GM12878 (cell line): ENCODE data around the gene CDC123. TPM values are rescaled to one million over a fixed set of nuclear protein-coding genes. Genes with fewer than 3 reads are reported as not detected.
A peak's percentile ranks its signal among the peaks of the same experiment; 100 is the strongest.

ENCODE experiments used
- ATAC-seq: fragments of 200-7000 bp; cut with Tn5 transposase; 3 replicates; pipeline ENCODE4 v1.9.1; 2020; ENCODE audit warnings: mild to moderate bottlenecking, moderate library complexity
- BruUV-seq: library from RNA; stranded (reverse); fragments of 400-500 nt; replicated peaks from 2 replicates; lab custom pipeline; 2021; lab: Mats Ljungman, UMichigan
- CTCF ChIA-PET: fragments of 300-600 bp; sonication (Branson Sonifier 250); formaldehyde crosslinking; extraction: SDS; loops from one replicate; lab custom pipeline; 2021; ENCODE audit warnings: inconsistent platforms; lab: Yijun Ruan, JAX
- POLR2A ChIA-PET: fragments of 350-600 bp; formaldehyde crosslinking; extraction: SDS; loops from one replicate; lab custom pipeline; 2021; ENCODE audit warnings: inconsistent platforms; lab: Charles Lee
- RAD21 ChIA-PET: fragments of 300-600 bp; sonication (Branson Sonifier 250); formaldehyde crosslinking; loops from one replicate; lab custom pipeline; 2023; ENCODE audit warnings: antibody characterized with exemption; ENCODE audit not compliant: unreplicated experiment; lab: Charles Lee
- SMC1A ChIA-PET: fragments of 300-600 bp; sonication (Branson Sonifier 250); formaldehyde crosslinking; loops from one replicate; lab custom pipeline; 2023; ENCODE audit not compliant: unreplicated experiment, uncharacterized antibody; lab: Charles Lee
- DNase-seq: peaks from one replicate; pipeline ENCODE4 v3.0.0-alpha.2; 2011; ENCODE audit warnings: low read depth, low spot score
- FAIRE-seq: peaks from 3 replicates; lab custom pipeline; 2011; peaks lifted over from hg19 to GRCh38; lab: Jason Lieb, UNC
- H2AFZ ChIP-seq: 2 replicates; pipeline ENCODE4 v1.6.0; 2011; ENCODE audit warnings: low read depth, low read length, control low read depth; ENCODE audit not compliant: control insufficient read depth
- H3K27ac ChIP-seq: 2 replicates; pipeline ENCODE4 v1.5.1; 2011; ENCODE audit warnings: control low read depth; ENCODE audit not compliant: control insufficient read depth, insufficient read depth
- H3K27me3 ChIP-seq, 2 experiments: replicated peaks in 1 of 2; 2 replicates each; pipeline versions ENCODE4 v1.6.0 to v1.6.1; 2011; ENCODE audit warnings: low read length in 1 of 2; ENCODE audit not compliant: control insufficient read depth in 2 of 2, insufficient read depth in 2 of 2
- H3K36me3 ChIP-seq, 2 experiments: 2 replicates each; pipeline ENCODE4 v1.5.1; 2011; ENCODE audit warnings: low read length in 1 of 2; ENCODE audit not compliant: control insufficient read depth in 2 of 2, insufficient read depth in 2 of 2
- H3K4me1 ChIP-seq: 2 replicates; pipeline ENCODE4 v1.6.1; 2011; ENCODE audit warnings: mild to moderate bottlenecking, low read length, moderate library complexity, mixed read lengths; ENCODE audit not compliant: control insufficient read depth, insufficient read depth
- H3K4me2 ChIP-seq: 2 replicates; pipeline ENCODE4 v1.6.0; 2011; ENCODE audit warnings: control low read depth; ENCODE audit not compliant: control insufficient read depth, insufficient read depth
- H3K4me3 ChIP-seq: fragments of 200-600 bp; sonication (generic); 2 replicates; pipeline ENCODE4 v1.5.1; 2016
- H3K79me2 ChIP-seq: 2 replicates; pipeline ENCODE4 v1.6.0; 2011; ENCODE audit warnings: low read length; ENCODE audit not compliant: control insufficient read depth, insufficient read depth
- H3K9ac ChIP-seq: 2 replicates; pipeline ENCODE4 v1.8.0; 2011; ENCODE audit warnings: low read length, control low read depth, mixed read lengths; ENCODE audit not compliant: control insufficient read depth, insufficient read depth
- H3K9me3 ChIP-seq: replicated peaks from 3 replicates; pipeline ENCODE4 v1.5.1; 2011; ENCODE audit warnings: mild to moderate bottlenecking, low read length; ENCODE audit not compliant: control insufficient read depth, insufficient read depth
- H4K20me1 ChIP-seq: 2 replicates; pipeline ENCODE4 v1.6.0; 2011; ENCODE audit not compliant: control insufficient read depth, insufficient read depth
- CBFB ChIP-seq: IDR thresholded peaks from 2 replicates; pipeline ENCODE4 v1.6.1; 2016; ENCODE audit warnings: antibody characterized with exemption, low read depth
- MXI1 ChIP-seq: fragments of 150-350 bp; IDR thresholded peaks from 2 replicates; pipeline ENCODE4 v1.6.1; 2011; ENCODE audit warnings: low read depth, mild to moderate bottlenecking, inconsistent platforms, low read length, improper control_type of control experiment
- NR2C2 ChIP-seq: IDR thresholded peaks from 2 replicates; pipeline ENCODE4 v1.6.1; 2011; ENCODE audit warnings: borderline replicate concordance, low read depth; ENCODE audit not compliant: control insufficient read depth, insufficient read length
- PAX8 ChIP-seq: fragments of 450-650 bp; IDR thresholded peaks from 2 replicates; pipeline ENCODE4 v1.6.1; 2017; ENCODE audit warnings: mild to moderate bottlenecking, moderate library complexity
- RAD21 ChIP-seq: IDR thresholded peaks from 2 replicates; pipeline ENCODE4 v1.6.1; 2011; ENCODE audit warnings: mild to moderate bottlenecking, low read depth, low read length, moderate library complexity; ENCODE audit not compliant: insufficient read depth
- WGBS: methylation state at CpG from one replicate; pipeline ENCODE4 v1.1.6; 2016; ENCODE audit warnings: low lambda C conversion rate; ENCODE audit not compliant: insufficient replicate concordance, insufficient coverage; ENCODE audit errors: missing lambda C conversion rate; 5-methylcytosine and 5-hydroxymethylcytosine counted together
- in situ Hi-C: fragments of 300-500 bp; cut with MboI; formaldehyde crosslinking; loops from 9 replicates; pipeline ENCODE4 v1.14.3; 2018; ENCODE audit warnings: mixed read lengths
- intact Hi-C: fragments of 100-400 bp; cut with micrococcal nuclease; formaldehyde crosslinking; loops from one replicate; pipeline ENCODE4 v1.14.2; 2022; ENCODE audit not compliant: unreplicated experiment
- polyA plus RNA-seq, 11 experiments: library from polyadenylated mRNA; depleted of rRNA in 4 of 11; unstranded in 6 of 11; stranded (reverse) in 5 of 11; fragments of >200 nt; fragmentation: Nextera tagmentation in 4 of 11; fragmentation: Illumina TruSeq in 1 of 11; extraction: Ambion mirVana in 4 of 11; extraction: Trizol in 1 of 11; gene quantifications; 1 replicate in 1 of 11; 2 replicates in 10 of 11; pipeline versions ENCODE4 v1.2.1 to v1.2.3, GENCODE V29; 2011 to 2016; ENCODE audit warnings: inconsistent platforms in 2 of 11, missing spikeins in 2 of 11, low read depth in 1 of 11
- total RNA-seq, 4 experiments: library from RNA; depleted of rRNA in 3 of 4; stranded (reverse); fragments of >200 nt in 3 of 4; fragmentation: Illumina TruSeq in 1 of 4; extraction: Trizol in 1 of 4; gene quantifications; 2 replicates each; pipeline versions ENCODE4 v1.2.1 to v1.2.3, GENCODE V29; 2013 to 2021
- TF ChIP-seq, protein P1 (sequence below): fragments of 450-650 bp; IDR thresholded peaks from 2 replicates; pipeline ENCODE4 v1.6.1; 2016; ENCODE audit warnings: mild to moderate bottlenecking
- TF ChIP-seq, protein P2 (sequence below): fragments of 450-650 bp; formaldehyde crosslinking; IDR thresholded peaks from 2 replicates; pipeline ENCODE4 v1.4.0; 2020; ENCODE audit warnings: mild to moderate bottlenecking, moderate library complexity
- TF ChIP-seq, protein P3 (sequence below): fragments of 450-650 bp; formaldehyde crosslinking; IDR thresholded peaks from 2 replicates; pipeline ENCODE4 v1.4.0; 2022; ENCODE audit warnings: mild to moderate bottlenecking, moderate library complexity
- TF ChIP-seq, protein P4 (sequence below): fragments of 450-650 bp; IDR thresholded peaks from 2 replicates; pipeline ENCODE4 v1.6.1; 2017; ENCODE audit warnings: mild to moderate bottlenecking, low read depth, inconsistent platforms; ENCODE audit not compliant: poor library complexity, severe bottlenecking

CDC123 gene
- total and polyA plus RNA-seq, 10 of the 15 experiments (the other 5 are each of a cell fraction or from before 2014, with no cell fraction given): 128 to 360 (median 209) TPM

DNA sequence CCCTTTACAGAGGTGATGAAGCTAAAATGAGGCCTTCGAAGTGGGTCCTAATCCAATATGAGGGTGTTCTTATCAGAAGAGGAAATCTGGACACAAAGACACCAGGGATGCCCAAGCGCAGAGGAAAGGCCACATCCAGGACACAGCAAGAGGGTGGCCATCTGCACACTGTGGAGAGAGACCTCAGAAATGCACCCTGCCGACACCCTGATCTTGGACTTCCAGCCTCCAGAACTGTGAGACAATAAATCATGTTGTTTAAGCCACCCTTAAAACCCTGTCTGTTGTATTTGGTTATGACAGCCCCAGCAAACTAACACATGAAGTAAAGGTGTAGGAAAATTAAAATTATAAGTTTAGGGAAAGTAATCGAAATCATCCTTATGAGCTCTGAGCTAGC lies 64.0 kb downstream of the CDC123 start (continued):
- no peak for TF ChIP-seq RAD21
- TF ChIP-seq, all 136 proteins: peak for 0

DNA sequence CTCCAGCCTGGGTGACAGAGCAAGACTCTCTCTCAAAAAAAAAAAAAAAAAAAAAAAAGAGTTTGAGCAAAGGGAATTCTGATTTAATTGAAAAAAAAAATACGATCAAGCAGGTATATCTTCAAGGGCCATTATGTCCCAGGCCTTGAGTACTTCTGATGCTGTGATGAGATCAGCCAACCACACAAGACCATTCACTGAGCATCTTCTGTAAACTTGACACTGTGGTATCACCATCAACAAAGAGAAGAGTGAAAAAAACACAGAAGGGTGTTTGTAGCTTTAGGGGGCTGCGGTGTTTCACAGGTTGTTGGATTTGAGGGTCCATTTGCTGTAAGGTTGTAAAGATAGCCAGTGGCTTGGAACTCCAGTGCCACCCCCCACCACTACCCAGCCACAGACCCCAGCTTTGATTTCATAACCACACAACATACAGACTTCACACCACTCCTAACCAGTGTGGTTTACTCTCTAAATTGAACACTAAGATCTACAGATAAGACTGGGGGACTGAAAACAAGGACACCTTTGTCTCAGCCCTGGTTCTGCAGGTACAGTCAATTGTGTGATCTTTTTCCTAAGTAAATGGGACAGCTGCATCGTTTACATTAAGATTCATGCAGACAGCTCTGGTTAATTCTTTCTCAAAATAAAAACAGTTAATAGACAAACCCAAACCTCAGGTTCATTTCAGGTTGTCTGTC lies 66.4 kb downstream of the CDC123 start:
- POLR2A ChIA-PET: interaction anchor here (0.6 kb wide), 1 partner anchor 94 kb away, joined by 6 read pairs; no protein-coding TSS in a partner anchor
- no peaks in the 10 kb centered on the region for H3K9me3 ChIP-seq
- no peak overlapping the region for H3K9ac ChIP-seq
- no peaks in the 10 kb centered on the region for H3K36me3 ChIP-seq
- FAIRE-seq: no peak
- RAD21 ChIA-PET: interaction anchor here (0.6 to 5.9 kb wide), 8 partner anchors 18 to 394 kb away, joined by 3 to 105 read pairs (median 10); partner anchors contain the start of gene CAMK1D
- H2AFZ ChIP-seq: no peak overlapping the region
- H4K20me1 ChIP-seq: no peaks in the 10 kb centered on the region
- WGBS: 76% methylated on average over 3 of the region's 3 CpGs
- no peaks in the 10 kb centered on the region for H3K79me2 ChIP-seq
- SMC1A ChIA-PET: interaction anchor here (0.7 to 6.2 kb wide), 20 partner anchors 8 to 617 kb away, joined by 3 to 104 read pairs (median 3); partner anchors contain the start of genes CAMK1D, CDC123 and NUDT5
- CTCF ChIA-PET: interaction anchor here (0.7 to 7.2 kb wide), 11 partner anchors 10 to 639 kb away, joined by 3 to 116 read pairs (median 4); partner anchors contain the start of gene CAMK1D
- H3K27me3 ChIP-seq: no peaks in the 10 kb centered on the region
- no peak for ATAC-seq
- in situ Hi-C loops (loop anchor here (5.0 kb wide), 1 partner anchor 395 kb away; no protein-coding TSS in a partner anchor), intact Hi-C loops (no loop called here)
- no peak overlapping the region for H3K4me2 ChIP-seq
- H3K4me3 ChIP-seq: no peak overlapping the region
- BruUV-seq: no TSS peak
- peaks cover 22% of the 10 kb centered on the region for H3K4me1 ChIP-seq
- DNase-seq: no peak
- no peak overlapping the region for H3K27ac ChIP-seq
- TF ChIP-seq, protein P1, sequence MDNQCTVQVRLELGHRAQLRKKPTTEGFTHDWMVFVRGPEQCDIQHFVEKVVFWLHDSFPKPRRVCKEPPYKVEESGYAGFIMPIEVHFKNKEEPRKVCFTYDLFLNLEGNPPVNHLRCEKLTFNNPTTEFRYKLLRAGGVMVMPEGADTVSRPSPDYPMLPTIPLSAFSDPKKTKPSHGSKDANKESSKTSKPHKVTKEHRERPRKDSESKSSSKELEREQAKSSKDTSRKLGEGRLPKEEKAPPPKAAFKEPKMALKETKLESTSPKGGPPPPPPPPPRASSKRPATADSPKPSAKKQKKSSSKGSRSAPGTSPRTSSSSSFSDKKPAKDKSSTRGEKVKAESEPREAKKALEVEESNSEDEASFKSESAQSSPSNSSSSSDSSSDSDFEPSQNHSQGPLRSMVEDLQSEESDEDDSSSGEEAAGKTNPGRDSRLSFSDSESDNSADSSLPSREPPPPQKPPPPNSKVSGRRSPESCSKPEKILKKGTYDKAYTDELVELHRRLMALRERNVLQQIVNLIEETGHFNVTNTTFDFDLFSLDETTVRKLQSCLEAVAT: peak; percentile 92
- TF ChIP-seq MXI1 (no peak), NR2C2 (no peak), CBFB (no peak), PAX8 (no peak)
- TF ChIP-seq, protein P2, sequence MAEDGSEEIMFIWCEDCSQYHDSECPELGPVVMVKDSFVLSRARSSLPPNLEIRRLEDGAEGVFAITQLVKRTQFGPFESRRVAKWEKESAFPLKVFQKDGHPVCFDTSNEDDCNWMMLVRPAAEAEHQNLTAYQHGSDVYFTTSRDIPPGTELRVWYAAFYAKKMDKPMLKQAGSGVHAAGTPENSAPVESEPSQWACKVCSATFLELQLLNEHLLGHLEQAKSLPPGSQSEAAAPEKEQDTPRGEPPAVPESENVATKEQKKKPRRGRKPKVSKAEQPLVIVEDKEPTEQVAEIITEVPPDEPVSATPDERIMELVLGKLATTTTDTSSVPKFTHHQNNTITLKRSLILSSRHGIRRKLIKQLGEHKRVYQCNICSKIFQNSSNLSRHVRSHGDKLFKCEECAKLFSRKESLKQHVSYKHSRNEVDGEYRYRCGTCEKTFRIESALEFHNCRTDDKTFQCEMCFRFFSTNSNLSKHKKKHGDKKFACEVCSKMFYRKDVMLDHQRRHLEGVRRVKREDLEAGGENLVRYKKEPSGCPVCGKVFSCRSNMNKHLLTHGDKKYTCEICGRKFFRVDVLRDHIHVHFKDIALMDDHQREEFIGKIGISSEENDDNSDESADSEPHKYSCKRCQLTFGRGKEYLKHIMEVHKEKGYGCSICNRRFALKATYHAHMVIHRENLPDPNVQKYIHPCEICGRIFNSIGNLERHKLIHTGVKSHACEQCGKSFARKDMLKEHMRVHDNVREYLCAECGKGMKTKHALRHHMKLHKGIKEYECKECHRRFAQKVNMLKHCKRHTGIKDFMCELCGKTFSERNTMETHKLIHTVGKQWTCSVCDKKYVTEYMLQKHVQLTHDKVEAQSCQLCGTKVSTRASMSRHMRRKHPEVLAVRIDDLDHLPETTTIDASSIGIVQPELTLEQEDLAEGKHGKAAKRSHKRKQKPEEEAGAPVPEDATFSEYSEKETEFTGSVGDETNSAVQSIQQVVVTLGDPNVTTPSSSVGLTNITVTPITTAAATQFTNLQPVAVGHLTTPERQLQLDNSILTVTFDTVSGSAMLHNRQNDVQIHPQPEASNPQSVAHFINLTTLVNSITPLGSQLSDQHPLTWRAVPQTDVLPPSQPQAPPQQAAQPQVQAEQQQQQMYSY: no peak
- TF ChIP-seq, protein P3, sequence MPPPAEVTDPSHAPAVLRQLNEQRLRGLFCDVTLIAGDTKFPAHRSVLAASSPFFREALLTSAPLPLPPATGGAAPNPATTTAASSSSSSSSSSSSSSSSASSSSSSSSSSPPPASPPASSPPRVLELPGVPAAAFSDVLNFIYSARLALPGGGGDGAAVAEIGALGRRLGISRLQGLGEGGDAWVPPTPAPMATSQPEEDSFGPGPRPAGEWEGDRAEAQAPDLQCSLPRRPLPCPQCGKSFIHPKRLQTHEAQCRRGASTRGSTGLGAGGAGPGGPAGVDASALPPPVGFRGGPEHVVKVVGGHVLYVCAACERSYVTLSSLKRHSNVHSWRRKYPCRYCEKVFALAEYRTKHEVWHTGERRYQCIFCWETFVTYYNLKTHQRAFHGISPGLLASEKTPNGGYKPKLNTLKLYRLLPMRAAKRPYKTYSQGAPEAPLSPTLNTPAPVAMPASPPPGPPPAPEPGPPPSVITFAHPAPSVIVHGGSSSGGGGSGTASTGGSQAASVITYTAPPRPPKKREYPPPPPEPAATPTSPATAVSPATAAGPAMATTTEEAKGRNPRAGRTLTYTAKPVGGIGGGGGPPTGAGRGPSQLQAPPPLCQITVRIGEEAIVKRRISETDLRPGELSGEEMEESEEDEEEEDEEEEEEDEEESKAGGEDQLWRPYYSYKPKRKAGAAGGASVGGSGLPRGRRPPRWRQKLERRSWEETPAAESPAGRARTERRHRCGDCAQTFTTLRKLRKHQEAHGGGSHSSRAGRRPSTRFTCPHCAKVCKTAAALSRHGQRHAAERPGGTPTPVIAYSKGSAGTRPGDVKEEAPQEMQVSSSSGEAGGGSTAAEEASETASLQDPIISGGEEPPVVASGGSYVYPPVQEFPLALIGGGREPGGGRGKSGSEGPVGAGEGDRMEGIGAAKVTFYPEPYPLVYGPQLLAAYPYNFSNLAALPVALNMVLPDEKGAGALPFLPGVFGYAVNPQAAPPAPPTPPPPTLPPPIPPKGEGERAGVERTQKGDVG (CRISPR knock-in tag): no peak
- TF ChIP-seq, protein P4, sequence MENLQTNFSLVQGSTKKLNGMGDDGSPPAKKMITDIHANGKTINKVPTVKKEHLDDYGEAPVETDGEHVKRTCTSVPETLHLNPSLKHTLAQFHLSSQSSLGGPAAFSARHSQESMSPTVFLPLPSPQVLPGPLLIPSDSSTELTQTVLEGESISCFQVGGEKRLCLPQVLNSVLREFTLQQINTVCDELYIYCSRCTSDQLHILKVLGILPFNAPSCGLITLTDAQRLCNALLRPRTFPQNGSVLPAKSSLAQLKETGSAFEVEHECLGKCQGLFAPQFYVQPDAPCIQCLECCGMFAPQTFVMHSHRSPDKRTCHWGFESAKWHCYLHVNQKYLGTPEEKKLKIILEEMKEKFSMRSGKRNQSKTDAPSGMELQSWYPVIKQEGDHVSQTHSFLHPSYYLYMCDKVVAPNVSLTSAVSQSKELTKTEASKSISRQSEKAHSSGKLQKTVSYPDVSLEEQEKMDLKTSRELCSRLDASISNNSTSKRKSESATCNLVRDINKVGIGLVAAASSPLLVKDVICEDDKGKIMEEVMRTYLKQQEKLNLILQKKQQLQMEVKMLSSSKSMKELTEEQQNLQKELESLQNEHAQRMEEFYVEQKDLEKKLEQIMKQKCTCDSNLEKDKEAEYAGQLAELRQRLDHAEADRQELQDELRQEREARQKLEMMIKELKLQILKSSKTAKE: peak; percentile 79
